GM23338 (cell line): ENCODE data around the gene ESPL1. TPM values are rescaled to one million over a fixed set of nuclear protein-coding genes. Genes with fewer than 3 reads are reported as not detected.

Source experiments
- ATAC-seq: fragments of 200-7000 bp; cut with Tn5 transposase; 3 replicates; pipeline ENCODE4 v1.9.1; 2020
- DNase-seq: peaks from one replicate; pipeline ENCODE4 v3.0.0-alpha.2; 2015; ENCODE audit warnings: low spot score
- H2AFZ ChIP-seq: fragments of 200-600 bp; sonication (generic); 2 replicates; pipeline ENCODE4 v1.8.0; 2016; ENCODE audit warnings: antibody characterized with exemption, mild to moderate bottlenecking, moderate library complexity
- H3F3A ChIP-seq: fragments of 200-600 bp; sonication (generic); replicated peaks from 2 replicates; pipeline ENCODE4 v1.8.0; 2017; ENCODE audit warnings: antibody characterized with exemption, mixed run types, low read depth
- H3K27ac ChIP-seq: fragments of 200-600 bp; sonication (generic); 2 replicates; pipeline ENCODE4 v1.6.1; 2016; ENCODE audit warnings: low read depth
- H3K27me3 ChIP-seq: fragments of 200-600 bp; sonication (generic); 2 replicates; pipeline ENCODE4 v1.8.0; 2016; ENCODE audit warnings: mild to moderate bottlenecking, mixed run types, moderate library complexity; ENCODE audit not compliant: insufficient read depth
- H3K36me3 ChIP-seq: fragments of 200-600 bp; sonication (generic); 2 replicates; pipeline ENCODE4 v1.8.0; 2016; ENCODE audit warnings: mild to moderate bottlenecking; ENCODE audit not compliant: insufficient read depth
- H3K4me1 ChIP-seq: fragments of 200-600 bp; sonication (generic); 2 replicates; pipeline ENCODE4 v1.8.0; 2016; ENCODE audit warnings: mild to moderate bottlenecking, moderate library complexity; ENCODE audit not compliant: insufficient read depth
- H3K4me2 ChIP-seq: fragments of 200-600 bp; sonication (generic); 2 replicates; pipeline ENCODE4 v1.7.1; 2017; ENCODE audit warnings: mixed run types
- H3K4me3 ChIP-seq: fragments of 200-600 bp; sonication (generic); 2 replicates; pipeline ENCODE4 v1.6.1; 2016; ENCODE audit warnings: mixed run types
- H3K79me2 ChIP-seq: fragments of 200-600 bp; sonication (generic); replicated peaks from 2 replicates; pipeline ENCODE4 v1.8.0; 2017; ENCODE audit warnings: mild to moderate bottlenecking; ENCODE audit not compliant: insufficient read depth
- H3K9me2 ChIP-seq: fragments of 200-600 bp; sonication (generic); 2 replicates; pipeline ENCODE4 v1.8.0; 2017; ENCODE audit not compliant: insufficient read depth
- H4K20me1 ChIP-seq: fragments of 200-600 bp; sonication (generic); replicated peaks from 2 replicates; pipeline ENCODE4 v1.8.0; 2017; ENCODE audit warnings: mild to moderate bottlenecking; ENCODE audit not compliant: insufficient read depth
- H3K27ac Mint-ChIP-seq: 2 replicates; pipeline ENCODE4 v1.8.0; 2020; ENCODE audit warnings: inconsistent platforms, mild to moderate bottlenecking, moderate library complexity, mixed read lengths
- H3K27me3 Mint-ChIP-seq: 3 replicates; pipeline ENCODE4 v1.8.0; 2022; ENCODE audit warnings: low read depth, mild to moderate bottlenecking, moderate library complexity, mixed read lengths, inconsistent platforms; ENCODE audit not compliant: insufficient read depth, poor library complexity
- H3K36me3 Mint-ChIP-seq: 3 replicates; pipeline ENCODE4 v1.8.0; 2021; ENCODE audit warnings: low read depth, mild to moderate bottlenecking, inconsistent platforms, moderate library complexity, mixed read lengths
- H3K4me1 Mint-ChIP-seq: 3 replicates; pipeline ENCODE4 v1.8.0; 2020; ENCODE audit warnings: mild to moderate bottlenecking, inconsistent platforms, mixed read lengths
- H3K4me3 Mint-ChIP-seq: 3 replicates; pipeline ENCODE4 v1.8.0; 2021; ENCODE audit warnings: moderate library complexity, mild to moderate bottlenecking, inconsistent platforms, mixed read lengths
- H3K9me3 Mint-ChIP-seq: 3 replicates; pipeline ENCODE4 v1.8.0; 2020; ENCODE audit warnings: moderate library complexity, mild to moderate bottlenecking, inconsistent platforms, mixed read lengths
- CREB1 ChIP-seq: fragments of 250-450 bp; sonication (Bioruptor Pico); IDR thresholded peaks from 2 replicates; pipeline ENCODE4 v1.5.0; 2020; ENCODE audit warnings: low read depth, mild to moderate bottlenecking, moderate library complexity
- ETS1 ChIP-seq: IDR thresholded peaks from 2 replicates; pipeline ENCODE4 v1.6.1; 2016; ENCODE audit warnings: antibody characterized with exemption
- EZH2 ChIP-seq: fragments of 200-600 bp; sonication (generic); IDR thresholded peaks from one replicate; pipeline ENCODE4 v1.8.0; 2017; ENCODE audit warnings: antibody characterized with exemption, mild to moderate bottlenecking, low read depth; ENCODE audit not compliant: unreplicated experiment
- EZH2phosphoT487 ChIP-seq: fragments of 200-600 bp; sonication (generic); IDR thresholded peaks from one replicate; pipeline ENCODE4 v1.8.1; 2018; ENCODE audit warnings: antibody characterized with exemption; ENCODE audit not compliant: unreplicated experiment
- JUNB ChIP-seq: IDR thresholded peaks from one replicate; pipeline ENCODE4 v1.6.1; 2016; ENCODE audit warnings: antibody characterized with exemption; ENCODE audit not compliant: unreplicated experiment
- NANOG ChIP-seq: IDR thresholded peaks from 2 replicates; pipeline ENCODE4 v1.6.1; 2016; ENCODE audit warnings: antibody characterized with exemption, borderline replicate concordance
- POLR2AphosphoS5 ChIP-seq: IDR thresholded peaks from 2 replicates; pipeline ENCODE4 v1.6.1; 2016; ENCODE audit warnings: antibody characterized with exemption, low read depth
- STAT1 ChIP-seq: IDR thresholded peaks from one replicate; pipeline ENCODE4 v1.6.1; 2016; ENCODE audit warnings: antibody characterized with exemption; ENCODE audit not compliant: unreplicated experiment
- ZNF114 ChIP-seq: fragments of 250-450 bp; sonication (Bioruptor Pico); IDR thresholded peaks from 2 replicates; pipeline ENCODE4 v1.5.0; 2020; ENCODE audit warnings: mild to moderate bottlenecking, moderate library complexity
- ZNF331 ChIP-seq: fragments of 250-450 bp; sonication (Bioruptor Pico); IDR thresholded peaks from 2 replicates; pipeline ENCODE4 v1.5.0; 2020; ENCODE audit warnings: low read depth, mild to moderate bottlenecking, moderate library complexity
- ZNF462 ChIP-seq: fragments of 250-450 bp; sonication (Bioruptor Pico); IDR thresholded peaks from 2 replicates; pipeline ENCODE4 v1.5.0; 2020; ENCODE audit warnings: mild to moderate bottlenecking, moderate library complexity
- polyA plus RNA-seq: library from polyadenylated mRNA; unstranded; fragments of >200 nt; fragmentation: Nextera tagmentation; extraction: Ambion mirVana; gene quantifications from 2 replicates; pipeline ENCODE4 v1.2.1, GENCODE V29; 2016
- total RNA-seq: library from RNA; depleted of rRNA; stranded (reverse); fragments of >200 nt; shearing (Covaris generic); gene quantifications from 2 replicates; pipeline ENCODE4 v1.2.3, GENCODE V29; 2014
- TF ChIP-seq, protein P1 (sequence below): IDR thresholded peaks from one replicate; pipeline ENCODE4 v1.6.1; 2018; ENCODE audit warnings: antibody characterized with exemption; ENCODE audit not compliant: unreplicated experiment
- TF ChIP-seq, protein P2 (sequence below), 2 experiments: fragments of 200-600 bp in 1 of 2; sonication (generic) in 1 of 2; conservative IDR thresholded peaks; 2 replicates each; pipeline versions ENCODE4 v1.5.1 to v1.6.1; 2016 to 2017; ENCODE audit warnings: antibody characterized with exemption in 2 of 2, low read depth in 2 of 2, mild to moderate bottlenecking in 2 of 2, moderate library complexity in 1 of 2

Gene ESPL1
- total and polyA plus RNA-seq, 2 experiments from 2014 or later = 13.2 to 56.5 TPM

- DNase-seq (no peak), ATAC-seq (no peak)
- peaks cover 52% of the 10 kb centered on the region for H3K27me3 ChIP-seq
- no peaks in the 10 kb centered on the region for H3K36me3 ChIP-seq
- 0 out of 2 replicates have a peak, but pooled peaks cover 4% of the 10 kb centered on the region for H3F3A ChIP-seq
- H3K4me3 ChIP-seq = no peak overlapping the region
- H3K36me3 Mint-ChIP-seq = no peaks in the 10 kb centered on the region
- no peaks in the 10 kb centered on the region for H4K20me1 ChIP-seq
- no peak overlapping the region for H2AFZ ChIP-seq
- TF ChIP-seq POLR2AphosphoS5 (no peak), JUNB (no peak), ETS1 (no peak), CREB1 (CRISPR knock-in tag) (no peak), EZH2 (no peak), EZH2phosphoT487 (no peak), ZNF114 (CRISPR knock-in tag) (no peak), STAT1 (no peak), ZNF462 (CRISPR knock-in tag) (no peak), NANOG (no peak), ZNF331 (CRISPR knock-in tag) (no peak)
- TF ChIP-seq, protein P1, sequence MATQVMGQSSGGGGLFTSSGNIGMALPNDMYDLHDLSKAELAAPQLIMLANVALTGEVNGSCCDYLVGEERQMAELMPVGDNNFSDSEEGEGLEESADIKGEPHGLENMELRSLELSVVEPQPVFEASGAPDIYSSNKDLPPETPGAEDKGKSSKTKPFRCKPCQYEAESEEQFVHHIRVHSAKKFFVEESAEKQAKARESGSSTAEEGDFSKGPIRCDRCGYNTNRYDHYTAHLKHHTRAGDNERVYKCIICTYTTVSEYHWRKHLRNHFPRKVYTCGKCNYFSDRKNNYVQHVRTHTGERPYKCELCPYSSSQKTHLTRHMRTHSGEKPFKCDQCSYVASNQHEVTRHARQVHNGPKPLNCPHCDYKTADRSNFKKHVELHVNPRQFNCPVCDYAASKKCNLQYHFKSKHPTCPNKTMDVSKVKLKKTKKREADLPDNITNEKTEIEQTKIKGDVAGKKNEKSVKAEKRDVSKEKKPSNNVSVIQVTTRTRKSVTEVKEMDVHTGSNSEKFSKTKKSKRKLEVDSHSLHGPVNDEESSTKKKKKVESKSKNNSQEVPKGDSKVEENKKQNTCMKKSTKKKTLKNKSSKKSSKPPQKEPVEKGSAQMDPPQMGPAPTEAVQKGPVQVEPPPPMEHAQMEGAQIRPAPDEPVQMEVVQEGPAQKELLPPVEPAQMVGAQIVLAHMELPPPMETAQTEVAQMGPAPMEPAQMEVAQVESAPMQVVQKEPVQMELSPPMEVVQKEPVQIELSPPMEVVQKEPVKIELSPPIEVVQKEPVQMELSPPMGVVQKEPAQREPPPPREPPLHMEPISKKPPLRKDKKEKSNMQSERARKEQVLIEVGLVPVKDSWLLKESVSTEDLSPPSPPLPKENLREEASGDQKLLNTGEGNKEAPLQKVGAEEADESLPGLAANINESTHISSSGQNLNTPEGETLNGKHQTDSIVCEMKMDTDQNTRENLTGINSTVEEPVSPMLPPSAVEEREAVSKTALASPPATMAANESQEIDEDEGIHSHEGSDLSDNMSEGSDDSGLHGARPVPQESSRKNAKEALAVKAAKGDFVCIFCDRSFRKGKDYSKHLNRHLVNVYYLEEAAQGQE = no peak
- TF ChIP-seq, protein P2, sequence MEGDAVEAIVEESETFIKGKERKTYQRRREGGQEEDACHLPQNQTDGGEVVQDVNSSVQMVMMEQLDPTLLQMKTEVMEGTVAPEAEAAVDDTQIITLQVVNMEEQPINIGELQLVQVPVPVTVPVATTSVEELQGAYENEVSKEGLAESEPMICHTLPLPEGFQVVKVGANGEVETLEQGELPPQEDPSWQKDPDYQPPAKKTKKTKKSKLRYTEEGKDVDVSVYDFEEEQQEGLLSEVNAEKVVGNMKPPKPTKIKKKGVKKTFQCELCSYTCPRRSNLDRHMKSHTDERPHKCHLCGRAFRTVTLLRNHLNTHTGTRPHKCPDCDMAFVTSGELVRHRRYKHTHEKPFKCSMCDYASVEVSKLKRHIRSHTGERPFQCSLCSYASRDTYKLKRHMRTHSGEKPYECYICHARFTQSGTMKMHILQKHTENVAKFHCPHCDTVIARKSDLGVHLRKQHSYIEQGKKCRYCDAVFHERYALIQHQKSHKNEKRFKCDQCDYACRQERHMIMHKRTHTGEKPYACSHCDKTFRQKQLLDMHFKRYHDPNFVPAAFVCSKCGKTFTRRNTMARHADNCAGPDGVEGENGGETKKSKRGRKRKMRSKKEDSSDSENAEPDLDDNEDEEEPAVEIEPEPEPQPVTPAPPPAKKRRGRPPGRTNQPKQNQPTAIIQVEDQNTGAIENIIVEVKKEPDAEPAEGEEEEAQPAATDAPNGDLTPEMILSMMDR (conservative IDR thresholded peaks at IDR 0.05; ENCODE audit: low read depth in 2 of 2) = no peak
- peaks cover 34% of the 10 kb centered on the region for H3K4me1 ChIP-seq
- peaks cover 21% of the 10 kb centered on the region for H3K4me1 Mint-ChIP-seq
- H3K4me2 ChIP-seq = no peak overlapping the region
- no peak overlapping the region for H3K27ac Mint-ChIP-seq
- peaks cover 21% of the 10 kb centered on the region for H3K27me3 Mint-ChIP-seq
- no peaks in the 10 kb centered on the region for H3K79me2 ChIP-seq
- no peak overlapping the region for H3K27ac ChIP-seq
- no peak overlapping the region for H3K4me3 Mint-ChIP-seq
- H3K9me2 ChIP-seq = no peaks in the 10 kb centered on the region
- no peaks in the 10 kb centered on the region for H3K9me3 Mint-ChIP-seq
These were observed 72.3 kb downstream of the ESPL1 start for GRCh38 chr12:53340398-53340797.
